ENCODE results near the gene TMEM267.

The TMEM267 gene

DNA sequence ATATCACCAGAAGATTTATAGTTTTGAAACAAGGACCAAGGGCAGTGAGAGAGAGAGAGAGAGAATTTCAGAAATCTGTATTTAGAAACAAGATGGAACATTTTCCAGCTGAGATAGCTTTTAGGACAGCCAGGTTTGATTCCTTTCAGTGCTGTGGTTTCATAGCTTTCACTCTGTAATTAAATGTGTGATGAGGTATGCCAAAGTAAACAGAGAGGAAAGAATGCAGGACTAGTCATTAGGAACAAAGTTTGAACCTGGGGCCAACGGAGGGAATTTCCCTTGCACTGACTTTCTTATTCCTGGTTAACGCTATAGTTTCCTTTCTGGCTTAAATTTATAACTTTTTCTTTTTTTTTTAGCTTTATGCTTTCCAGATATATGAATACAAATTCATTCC, 61.5 kb downstream of the TMEM267 start:
- TF ChIP-seq, protein P1, sequence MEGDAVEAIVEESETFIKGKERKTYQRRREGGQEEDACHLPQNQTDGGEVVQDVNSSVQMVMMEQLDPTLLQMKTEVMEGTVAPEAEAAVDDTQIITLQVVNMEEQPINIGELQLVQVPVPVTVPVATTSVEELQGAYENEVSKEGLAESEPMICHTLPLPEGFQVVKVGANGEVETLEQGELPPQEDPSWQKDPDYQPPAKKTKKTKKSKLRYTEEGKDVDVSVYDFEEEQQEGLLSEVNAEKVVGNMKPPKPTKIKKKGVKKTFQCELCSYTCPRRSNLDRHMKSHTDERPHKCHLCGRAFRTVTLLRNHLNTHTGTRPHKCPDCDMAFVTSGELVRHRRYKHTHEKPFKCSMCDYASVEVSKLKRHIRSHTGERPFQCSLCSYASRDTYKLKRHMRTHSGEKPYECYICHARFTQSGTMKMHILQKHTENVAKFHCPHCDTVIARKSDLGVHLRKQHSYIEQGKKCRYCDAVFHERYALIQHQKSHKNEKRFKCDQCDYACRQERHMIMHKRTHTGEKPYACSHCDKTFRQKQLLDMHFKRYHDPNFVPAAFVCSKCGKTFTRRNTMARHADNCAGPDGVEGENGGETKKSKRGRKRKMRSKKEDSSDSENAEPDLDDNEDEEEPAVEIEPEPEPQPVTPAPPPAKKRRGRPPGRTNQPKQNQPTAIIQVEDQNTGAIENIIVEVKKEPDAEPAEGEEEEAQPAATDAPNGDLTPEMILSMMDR (IDR thresholded peaks at IDR 0.05; ENCODE audit: extremely low read depth, missing control alignments), result no peak
- no peak for DNase-seq (ENCODE audit: low spot score)

DNA sequence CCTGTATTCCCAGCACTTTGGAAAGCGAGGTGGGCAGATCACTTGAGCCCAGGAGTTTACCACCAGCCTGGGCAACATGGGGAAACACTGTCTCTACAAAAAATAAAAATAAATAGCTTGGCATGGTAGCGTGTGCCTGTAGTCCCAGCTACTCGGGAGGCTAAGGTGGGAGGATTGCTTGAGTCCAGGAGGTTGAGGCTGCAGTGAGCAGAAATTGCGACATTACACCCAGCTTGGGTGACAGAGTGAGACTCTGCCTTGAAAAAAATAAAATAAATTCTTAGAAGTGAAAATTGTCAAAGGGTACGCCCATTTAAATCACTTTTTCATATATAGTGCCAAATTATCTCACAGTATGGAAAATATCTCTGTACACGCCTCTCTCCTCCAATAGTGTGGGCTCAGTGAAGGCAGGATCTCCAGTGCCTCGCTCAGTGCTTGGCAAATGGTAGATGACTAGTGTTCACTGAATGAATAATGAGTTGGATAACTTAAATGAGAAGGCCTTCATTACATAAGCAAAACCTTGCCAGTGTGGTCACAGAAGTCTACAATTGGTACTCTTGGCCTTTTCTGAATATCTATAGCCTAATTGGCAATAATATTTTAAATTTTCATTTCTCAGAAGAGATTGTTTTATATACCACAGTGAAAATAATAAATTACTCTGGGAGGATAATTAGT, 62.1 kb downstream of the TMEM267 start:
- no peak for DNase-seq (ENCODE audit: low spot score)

DNA sequence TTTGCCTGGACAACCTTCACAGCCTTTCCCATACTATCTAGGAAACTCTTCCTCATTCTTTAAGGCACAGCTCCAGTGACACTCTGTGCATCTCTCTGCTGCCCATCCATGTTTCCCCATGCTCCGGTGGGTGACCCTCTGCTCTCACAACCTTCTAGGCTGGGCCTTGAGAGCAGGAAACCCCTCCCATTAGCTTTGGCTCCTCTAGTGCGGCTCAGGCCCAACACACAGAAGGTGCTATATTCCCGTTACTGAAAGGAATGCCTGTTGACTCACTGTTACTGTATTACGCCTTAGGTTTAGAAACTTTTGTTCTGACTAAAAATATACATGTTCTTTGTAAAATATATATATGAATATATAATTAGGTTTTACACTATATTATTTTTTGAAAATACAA, 63.4 kb downstream of the TMEM267 start:
- TF ChIP-seq, protein P1 (IDR thresholded peaks at IDR 0.05; ENCODE audit: extremely low read depth, missing control alignments), result no peak
- no peak for DNase-seq (ENCODE audit: low spot score)

More for the DNA sequence above, 62.1 kb downstream of the TMEM267 start:
- TF ChIP-seq, protein P1 (IDR thresholded peaks at IDR 0.05; ENCODE audit: extremely low read depth, missing control alignments), result no peak

DNA sequence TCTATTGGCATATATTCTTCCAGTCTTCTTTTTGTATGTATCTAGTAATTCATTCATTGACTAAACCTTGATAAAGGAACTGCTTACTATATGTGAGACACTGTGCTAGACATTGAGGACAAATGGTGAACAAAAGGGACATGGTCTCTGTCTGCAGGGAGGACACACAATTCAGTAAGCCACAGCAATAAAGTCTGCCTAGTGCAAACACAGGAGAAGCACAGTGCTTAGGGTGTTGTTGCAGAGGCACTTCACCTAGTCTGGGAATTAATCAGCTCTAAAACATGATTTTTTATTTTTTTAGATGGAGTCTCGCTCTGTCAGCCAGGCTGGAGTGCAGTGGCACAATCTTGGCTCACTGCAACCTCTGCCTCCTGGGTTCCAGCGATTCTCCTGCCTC, 65.1 kb downstream of the TMEM267 start:
- TF ChIP-seq, protein P1 (IDR thresholded peaks at IDR 0.05; ENCODE audit: extremely low read depth, missing control alignments), result no peak
- no peak for DNase-seq (ENCODE audit: low spot score)

DNA sequence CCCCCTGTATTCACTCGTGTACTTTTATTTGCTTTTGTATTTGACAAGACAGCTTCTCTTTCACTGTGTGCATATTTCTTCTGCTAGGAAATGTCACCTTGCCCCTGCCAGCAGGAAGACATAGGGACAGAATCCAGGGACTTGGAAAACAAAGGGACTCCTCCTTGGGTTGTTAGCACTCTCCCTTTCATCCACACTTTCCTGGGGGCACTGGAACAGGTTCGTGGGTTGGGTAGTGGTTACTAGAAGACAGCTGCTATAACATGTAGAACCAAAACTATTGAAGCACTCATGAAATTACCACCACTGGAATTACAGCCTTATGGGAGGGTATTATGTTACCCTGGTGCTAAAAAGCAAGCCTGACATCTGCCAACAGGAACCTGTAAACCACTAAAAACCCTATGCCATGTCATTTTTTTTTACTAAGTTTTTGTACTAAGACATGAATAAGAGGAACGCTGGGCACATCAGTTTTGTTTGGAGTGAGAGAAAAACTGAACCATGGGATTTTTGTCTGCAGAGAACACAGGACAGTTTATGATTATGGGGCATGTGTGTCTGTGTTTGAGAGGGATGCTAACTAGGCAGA, 66.8 kb downstream of the TMEM267 start:
- TF ChIP-seq, protein P1 (IDR thresholded peaks at IDR 0.05; ENCODE audit: extremely low read depth, missing control alignments), result no peak
- DNase-seq (ENCODE audit: low spot score), result no peak

DNA sequence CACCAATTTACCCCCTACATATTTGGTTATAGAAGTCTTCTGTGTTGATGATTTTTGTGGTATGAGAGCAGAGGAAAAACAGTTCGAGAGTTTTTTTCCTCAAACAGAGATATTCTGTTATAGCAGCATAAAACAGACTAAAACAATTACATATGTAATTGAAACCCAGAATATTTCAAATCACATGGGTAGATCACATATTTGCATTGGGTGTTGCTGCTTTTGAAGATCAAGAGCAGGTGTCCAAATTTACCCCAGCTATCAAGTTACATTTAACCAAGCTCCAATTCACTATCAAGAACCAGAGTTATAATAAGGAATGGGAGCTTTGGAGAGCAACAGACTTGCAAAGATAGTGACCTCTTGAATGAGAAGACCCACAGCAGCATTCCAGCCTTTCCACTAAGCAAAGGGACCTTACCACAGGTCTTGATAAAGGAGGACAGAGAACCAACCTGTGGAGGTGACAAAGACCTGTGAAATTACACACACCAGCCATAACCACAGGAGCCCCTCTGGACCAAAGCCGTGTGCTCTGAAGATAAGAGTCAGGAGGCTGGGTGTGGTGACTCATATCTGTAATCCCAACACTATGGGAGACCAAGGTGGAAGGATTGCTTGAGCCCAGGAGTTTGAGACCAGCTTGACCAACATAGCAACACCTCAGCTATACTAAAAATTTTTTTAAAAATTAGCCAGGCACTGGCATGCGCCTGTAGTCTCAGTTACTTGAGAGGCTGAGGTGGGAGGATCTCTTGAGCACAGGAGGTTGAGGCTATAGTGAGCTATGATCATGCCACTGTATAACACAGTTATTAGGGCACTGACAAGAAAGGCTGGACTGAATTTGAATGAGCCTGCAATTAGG, 67.5 kb downstream of the TMEM267 start:
- DNase-seq (ENCODE audit: low spot score), result no peak
- TF ChIP-seq, protein P1 (IDR thresholded peaks at IDR 0.05; ENCODE audit: extremely low read depth, missing control alignments), result no peak

DNA sequence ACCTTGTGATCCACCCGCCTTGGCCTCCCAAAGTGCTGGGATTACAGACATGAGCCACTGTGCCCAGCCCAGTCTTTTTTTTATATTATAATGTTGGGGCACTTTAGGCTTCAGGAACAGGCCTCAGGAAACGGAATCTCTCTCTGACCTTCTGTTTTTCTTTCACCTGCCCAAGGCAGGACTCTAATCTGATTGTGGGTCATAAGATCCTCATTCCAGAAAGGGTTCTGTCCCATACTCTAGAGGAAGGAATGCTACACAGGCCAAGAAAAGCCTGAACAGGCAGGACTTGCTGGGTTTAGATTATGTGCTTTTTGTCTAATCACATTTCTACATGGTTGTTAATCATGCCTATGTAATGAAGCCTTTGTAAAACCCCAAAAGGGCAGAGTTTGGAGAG, 69.7 kb downstream of the TMEM267 start:
- TF ChIP-seq, protein P1 (IDR thresholded peaks at IDR 0.05; ENCODE audit: extremely low read depth, missing control alignments), result no peak
- DNase-seq (ENCODE audit: low spot score), result no peak

Measured in GM20000 (cell line).